Mucosa of rectum (tissue), 2 donors: ENCODE data around the gene PPEF2.
"Not testable (repeated sequence)": the region's sequence is repeated elsewhere in the genome, so short reads cannot be mapped to it uniquely, and the experiment has no call there.

Source experiments
- H3K27ac ChIP-seq, 2 donors: one replicate each; pipeline ENCODE4 v1.7.0; 2013; ENCODE audit warnings: inconsistent platforms in 2 of 2, low read depth in 2 of 2, low read length in 2 of 2
- H3K27me3 ChIP-seq, 2 donors: one replicate each; pipeline ENCODE4 v1.7.0; 2013; ENCODE audit warnings: low read length in 2 of 2; ENCODE audit not compliant: control insufficient read depth in 2 of 2, insufficient read depth in 2 of 2
- H3K36me3 ChIP-seq, 2 donors: one replicate each; pipeline ENCODE4 v1.7.0; 2013; ENCODE audit warnings: low read length in 2 of 2; ENCODE audit not compliant: control insufficient read depth in 2 of 2, insufficient read depth in 2 of 2
- H3K4me1 ChIP-seq, 2 donors: one replicate each; pipeline ENCODE4 v1.7.0; 2013; ENCODE audit warnings: low read length in 2 of 2, mild to moderate bottlenecking in 1 of 2; ENCODE audit not compliant: control insufficient read depth in 2 of 2, insufficient read depth in 2 of 2
- H3K4me3 ChIP-seq, 2 donors: one replicate each; pipeline ENCODE4 v1.7.0; 2013; ENCODE audit warnings: low read length in 2 of 2
- H3K9ac ChIP-seq, 2 donors: one replicate each; pipeline ENCODE4 v1.7.0; 2013; ENCODE audit warnings: low read length in 2 of 2, low read depth in 1 of 2, mild to moderate bottlenecking in 1 of 2
- H3K9me3 ChIP-seq, 2 donors: one replicate each; pipeline ENCODE4 v1.7.0; 2013; ENCODE audit warnings: low read length in 2 of 2; ENCODE audit not compliant: control insufficient read depth in 2 of 2
- donor health status: healthy.
- donor health status: Normal muscosa, but diverticular disease.

The PPEF2 gene

GRCh38 chr4:75902352-75902751, at the start of gene PPEF2:
TSS of gene PPEF2 (minus strand) at chr4:75902452. CDS start at chr4:75896325, 6,127 bp downstream.
- Histone ChIP-seq H3K4me3 (no peak within 1 kb of the TSS), H3K9me3 (no peaks in the 10 kb centered on the region), H3K27me3 (no peaks in the 10 kb centered on the region), H3K9ac (no peak within 1 kb of the TSS), H3K36me3 (no peaks in the 10 kb centered on the region), H3K27ac (no peak within 1 kb of the TSS), H3K4me1 (no peaks in the 10 kb centered on the region)

- no peak overlapping the region for H3K4me3 ChIP-seq
- H3K27ac ChIP-seq = no peak overlapping the region
- no peaks in the 10 kb centered on the region for H3K9me3 ChIP-seq
- H3K9ac ChIP-seq = no peak overlapping the region
- H3K27me3 ChIP-seq = no peaks in the 10 kb centered on the region
- peaks cover 33 to 45% of the 10 kb centered on the region in 2 donors for H3K36me3 ChIP-seq
- H3K4me1 ChIP-seq = peaks cover 3% of the 10 kb centered on the region in 2 donors
Measured at GRCh38 chr4:75950213-75950815, 48.1 kb upstream of the PPEF2 start.

GRCh38 chr4:75948822-75949444, 46.7 kb upstream of the PPEF2 start:
- no peak overlapping the region for H3K4me3 ChIP-seq

DNA sequence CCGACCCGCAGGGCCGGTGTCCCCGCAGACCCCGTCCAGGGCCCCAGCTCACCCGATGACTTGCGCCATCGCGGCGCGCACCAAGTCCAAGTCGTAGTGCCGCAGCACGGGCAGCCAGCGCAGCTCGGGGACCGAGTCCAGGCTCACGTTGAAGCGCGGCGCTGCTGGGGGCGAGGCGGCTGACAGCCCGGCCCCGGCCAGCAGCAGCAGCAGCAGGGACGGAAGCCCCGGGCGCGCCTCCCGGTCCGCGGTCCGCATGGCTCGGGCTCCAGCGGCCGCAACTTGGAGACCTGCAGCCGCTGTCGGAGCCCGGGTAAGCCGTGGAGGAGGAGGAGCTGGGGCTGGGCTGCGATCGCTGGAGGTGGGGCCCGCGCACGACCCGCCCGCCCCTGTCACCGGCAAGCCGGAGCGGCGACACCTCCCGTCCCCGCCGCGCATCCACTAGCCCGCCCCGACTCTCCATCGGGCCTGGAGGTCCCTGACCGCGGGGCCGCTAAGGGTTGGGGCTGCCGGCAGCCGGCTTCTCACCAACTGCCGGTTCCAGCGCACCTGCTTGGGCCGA, 38.5 kb upstream of the PPEF2 start, which contains the start of gene NAAA:
NAAA (minus strand) TSS at position 322 of the 562 bp plus-strand sequence; CDS start at position 258, 64 bp downstream.
- H3K27ac ChIP-seq = peak within 1 kb of the TSS; percentile 86 to 90
- H3K4me1 ChIP-seq = peaks cover 4 to 5% of the 10 kb centered on the region in 2 donors

More at GRCh38 chr4:75948822-75949444, 46.7 kb upstream of the PPEF2 start:
- Histone ChIP-seq H3K9ac (no peak overlapping the region), H3K27ac (no peak overlapping the region), H3K36me3 (peaks cover 27 to 44% of the 10 kb centered on the region in 2 donors), H3K4me1 (peaks cover 3% of the 10 kb centered on the region in 2 donors), H3K27me3 (no peaks in the 10 kb centered on the region), H3K9me3 (no peaks in the 10 kb centered on the region)

GRCh38 chr4:75939890-75940691, 37.8 kb upstream of the PPEF2 start:
- peak overlapping the region; percentile 86 to 90 for H3K27ac ChIP-seq
- H3K9ac ChIP-seq = peak overlapping the region; percentile 80 to 83
- peak overlapping the region; percentile 92 to 93 for H3K4me3 ChIP-seq
- no peaks in the 10 kb centered on the region for H3K9me3 ChIP-seq
- H3K27me3 ChIP-seq = no peaks in the 10 kb centered on the region
- H3K4me1 ChIP-seq = peaks cover 4 to 5% of the 10 kb centered on the region in 2 donors
- peaks cover 16 to 22% of the 10 kb centered on the region in 2 donors for H3K36me3 ChIP-seq

More for the DNA sequence above, 38.5 kb upstream of the PPEF2 start, which contains the start of gene NAAA:
- no peaks in the 10 kb centered on the region for H3K9me3 ChIP-seq
- peaks cover 12 to 15% of the 10 kb centered on the region in 2 donors for H3K36me3 ChIP-seq
- peak within 1 kb of the TSS; percentile 92 to 93 for H3K4me3 ChIP-seq
- no peaks in the 10 kb centered on the region for H3K27me3 ChIP-seq
- peak within 1 kb of the TSS; percentile 80 to 83 for H3K9ac ChIP-seq

DNA sequence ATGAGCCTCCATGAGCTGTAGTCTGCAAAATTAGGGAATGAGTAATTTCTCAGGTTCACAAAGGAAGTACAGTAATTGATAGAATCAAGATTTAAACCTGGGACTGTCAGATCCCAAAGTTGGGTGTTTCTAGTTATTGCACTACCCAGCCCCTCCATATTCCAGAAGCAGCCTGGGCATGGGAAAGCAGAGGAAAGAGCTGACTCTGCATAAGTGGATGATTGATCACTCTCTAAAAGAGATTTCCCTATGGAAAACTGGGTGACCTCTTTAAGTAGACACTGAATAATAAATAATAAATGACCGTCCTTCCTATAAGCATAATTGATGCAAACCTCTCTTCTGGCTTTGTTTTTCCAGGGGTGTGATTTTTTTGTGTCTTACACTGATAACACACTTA, 33.4 kb upstream of the PPEF2 start:
- Histone ChIP-seq H3K36me3 (peaks cover 26 to 32% of the 10 kb centered on the region in 2 donors), H3K9ac (no peak overlapping the region), H3K4me1 (peaks cover 4 to 5% of the 10 kb centered on the region in 2 donors), H3K27me3 (no peaks in the 10 kb centered on the region), H3K4me3 (no peak overlapping the region), H3K27ac (no peak overlapping the region), H3K9me3 (no peaks in the 10 kb centered on the region)

DNA sequence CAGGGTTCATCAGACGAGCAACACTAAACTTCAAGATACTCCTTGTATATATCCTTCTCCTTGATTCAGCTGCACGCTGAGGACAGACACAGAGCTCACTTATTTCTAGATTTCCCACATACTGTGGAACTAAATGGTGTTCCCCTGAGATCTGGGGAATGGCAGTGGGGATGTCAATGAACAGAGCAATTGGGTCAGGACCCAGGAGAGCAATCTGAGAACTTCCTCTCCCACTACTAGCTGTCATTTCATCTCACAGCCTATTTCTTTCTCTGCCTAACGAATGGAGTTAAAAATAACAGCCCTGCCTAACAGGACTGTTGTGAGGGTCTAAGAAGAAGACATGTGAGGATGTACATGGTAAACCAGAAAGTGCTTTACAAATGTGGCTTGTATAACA, 27.9 kb upstream of the PPEF2 start:
- H3K36me3 ChIP-seq = peaks cover 30 to 36% of the 10 kb centered on the region in 2 donors
- no peak overlapping the region for H3K9ac ChIP-seq
- no peaks in the 10 kb centered on the region for H3K27me3 ChIP-seq
- no peak overlapping the region for H3K4me3 ChIP-seq
- H3K4me1 ChIP-seq = no peaks in the 10 kb centered on the region
- H3K9me3 ChIP-seq = no peaks in the 10 kb centered on the region
- H3K27ac ChIP-seq = no peak overlapping the region

DNA sequence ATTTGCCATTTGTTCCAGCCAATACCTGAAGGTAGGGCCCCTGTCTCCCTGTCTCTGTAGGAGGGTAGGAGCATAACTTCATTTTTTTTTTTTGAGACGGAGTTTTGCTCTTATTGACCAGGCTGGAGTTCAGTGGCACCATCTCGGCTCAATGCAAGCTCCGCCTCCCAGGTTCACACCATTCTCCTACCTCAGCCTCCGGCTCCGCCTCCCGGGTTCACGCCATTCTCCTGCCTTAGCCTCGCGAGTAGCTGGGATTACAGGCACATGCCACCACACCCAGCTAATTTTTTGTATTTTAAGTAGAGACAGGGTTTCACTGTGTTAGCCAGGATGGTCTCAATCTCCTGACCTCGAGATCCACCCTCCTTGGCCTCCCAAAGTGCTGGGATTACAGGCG, 22.7 kb upstream of the PPEF2 start:
- not testable (repeated sequence) for H3K27ac ChIP-seq, H3K9ac ChIP-seq, H3K9me3 ChIP-seq, H3K27me3 ChIP-seq, H3K4me3 ChIP-seq
- H3K36me3 ChIP-seq = peaks cover 30 to 36% of the 10 kb centered on the region in 2 donors
- H3K4me1 ChIP-seq = peaks cover 13 to 30% of the 10 kb centered on the region in 2 donors

DNA sequence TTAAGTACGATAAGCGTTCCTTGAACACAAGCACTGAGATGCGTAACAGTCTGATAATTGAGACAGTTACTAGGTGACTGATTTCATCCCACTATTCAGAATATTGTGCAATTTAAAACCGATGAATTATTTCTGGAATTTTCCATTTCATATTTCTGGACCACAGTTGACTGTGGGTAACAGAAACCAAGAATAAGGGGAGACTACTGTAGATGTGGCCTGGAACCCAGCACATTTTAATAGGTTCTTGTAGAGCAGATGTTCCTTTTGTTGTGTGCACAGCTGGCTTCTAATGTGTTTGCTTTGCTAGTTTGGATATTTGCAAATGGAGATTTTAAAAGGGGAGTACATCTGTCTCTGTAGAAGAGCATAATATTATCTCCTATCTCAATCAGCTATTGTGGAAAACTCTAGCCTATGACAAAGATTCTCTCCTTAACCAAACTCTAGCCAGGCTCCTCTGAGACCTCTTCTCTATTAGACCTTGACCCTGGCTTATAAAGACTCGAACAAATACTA, 22.1 kb upstream of the PPEF2 start:
- Histone ChIP-seq H3K9me3 (no peaks in the 10 kb centered on the region), H3K27ac (no peak overlapping the region), H3K9ac (no peak overlapping the region), H3K4me1 (peaks cover 17 to 36% of the 10 kb centered on the region in 2 donors), H3K36me3 (peaks cover 30 to 32% of the 10 kb centered on the region in 2 donors), H3K4me3 (no peak overlapping the region), H3K27me3 (no peaks in the 10 kb centered on the region)
